Left ventricle myocardium superior (tissue), 1 donor: ENCODE measurements around the gene AUH. TPM values are rescaled to one million over a fixed set of nuclear protein-coding genes. Genes with fewer than 3 reads are reported as not detected.
"Not testable (repeated sequence)": the region's sequence is repeated elsewhere in the genome, so short reads cannot be mapped to it uniquely, and the experiment has no call there.

Experiments used
- ATAC-seq: fragments of 200-7000 bp; cut with Tn5 transposase; one replicate; pipeline ENCODE4 v1.9.1; 2020; ENCODE audit warnings: mild to moderate bottlenecking, moderate library complexity
- DNase-seq: peaks from one replicate; pipeline ENCODE4 v3.0.0-alpha.2; 2020
- intact Hi-C: fragments of 100-400 bp; cut with micrococcal nuclease; formaldehyde crosslinking; loops from one replicate; pipeline ENCODE4 v1.11.0; 2022
- total RNA-seq: library from RNA; stranded (reverse); fragmentation: NEBNext Ultra II Directional; extraction: Animal tissue kit (Norgen Biotek cat#: 25700); gene quantifications from one replicate; pipeline ENCODE4 v1.2.1, GENCODE V29; 2021
- donor health status: DM: no; HTN: yes; CAD: no; lungs with severe emphysema.

The AUH gene
- total RNA-seq, 1 donor from 2014 or later: 44.1 TPM

DNA sequence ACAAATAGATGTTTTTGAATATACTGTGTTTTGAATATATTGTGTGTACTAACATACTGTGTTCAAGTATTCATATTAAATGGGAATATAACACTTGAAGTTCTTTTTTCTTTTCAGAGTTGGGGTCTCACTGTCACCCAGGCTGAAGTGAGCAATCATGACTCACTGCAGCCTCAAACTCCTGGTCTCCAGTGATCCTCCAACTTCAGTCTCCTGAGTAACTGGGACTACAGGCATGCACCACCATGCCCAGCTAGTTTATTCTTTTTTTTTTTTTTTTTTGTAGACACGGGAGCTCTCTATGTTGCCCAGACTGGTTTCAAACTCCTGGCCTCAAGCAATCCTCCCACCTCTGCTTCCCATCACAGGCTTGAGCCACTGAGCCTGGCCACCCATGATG, 23.2 kb upstream of the AUH start:
- no peak for DNase-seq
- no peak for ATAC-seq
- intact Hi-C loops: no loop called here

DNA sequence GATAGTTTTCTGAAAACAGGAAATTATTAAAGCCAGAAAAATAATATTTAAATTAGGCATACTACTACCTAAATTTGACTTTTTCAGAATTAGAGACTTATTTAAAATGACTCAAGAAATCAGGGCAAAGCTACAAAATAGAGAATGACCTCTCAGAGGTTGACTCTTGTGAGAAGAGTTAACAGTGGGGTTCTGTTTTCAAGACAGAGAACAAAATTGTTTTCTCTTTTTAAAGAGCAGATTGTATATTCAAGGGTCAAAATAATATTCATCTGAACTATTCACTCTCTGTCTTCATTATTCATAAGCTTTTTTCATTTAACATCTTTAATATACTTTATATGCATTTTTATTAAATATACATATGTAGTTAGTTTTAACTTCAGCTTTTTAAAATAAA, 21.9 kb upstream of the AUH start:
- intact Hi-C loops: no loop called here
- ATAC-seq (no peak), DNase-seq (no peak)

DNA sequence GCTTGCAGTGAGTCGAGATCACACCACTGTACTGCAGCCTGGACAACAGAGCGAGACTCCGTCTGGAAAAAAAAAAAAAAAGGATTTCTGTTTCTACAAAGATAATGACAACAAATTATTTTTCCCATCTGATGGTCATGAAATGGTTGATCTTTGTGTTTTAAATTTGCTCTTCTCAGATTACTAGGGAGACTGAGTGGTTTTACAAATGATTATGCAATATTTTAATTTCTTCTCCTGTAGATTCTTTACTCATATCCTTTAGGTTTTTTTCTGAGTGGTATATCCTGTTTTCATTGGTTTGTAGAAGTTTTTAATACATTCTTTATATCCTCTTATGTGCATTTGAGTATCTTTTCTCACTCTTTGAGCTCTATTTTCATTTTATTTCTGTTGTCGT, 20.6 kb upstream of the AUH start:
- DNase-seq: no peak
- intact Hi-C loops: no loop called here
- ATAC-seq: no peak

DNA sequence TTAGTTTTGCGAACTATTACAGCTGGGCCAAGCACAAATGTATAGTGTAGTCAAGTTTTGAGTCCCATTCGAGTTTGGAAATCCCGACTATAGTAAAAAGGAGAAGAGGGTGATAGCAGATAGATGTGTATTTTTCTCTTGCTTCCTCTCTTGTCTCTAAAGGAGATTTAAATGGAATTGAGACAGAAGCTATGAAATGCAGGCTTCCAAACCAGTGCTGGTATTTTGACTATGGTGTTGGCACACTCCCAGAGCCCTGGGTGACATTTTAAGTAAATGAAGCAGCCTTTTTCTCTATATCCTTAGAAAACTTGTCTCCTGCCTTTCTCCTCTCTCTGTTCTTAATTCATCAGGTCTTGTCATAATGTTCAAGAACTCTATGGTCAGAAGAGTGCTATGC, 17.7 kb upstream of the AUH start:
- ATAC-seq: no peak
- intact Hi-C loops: no loop called here

DNA sequence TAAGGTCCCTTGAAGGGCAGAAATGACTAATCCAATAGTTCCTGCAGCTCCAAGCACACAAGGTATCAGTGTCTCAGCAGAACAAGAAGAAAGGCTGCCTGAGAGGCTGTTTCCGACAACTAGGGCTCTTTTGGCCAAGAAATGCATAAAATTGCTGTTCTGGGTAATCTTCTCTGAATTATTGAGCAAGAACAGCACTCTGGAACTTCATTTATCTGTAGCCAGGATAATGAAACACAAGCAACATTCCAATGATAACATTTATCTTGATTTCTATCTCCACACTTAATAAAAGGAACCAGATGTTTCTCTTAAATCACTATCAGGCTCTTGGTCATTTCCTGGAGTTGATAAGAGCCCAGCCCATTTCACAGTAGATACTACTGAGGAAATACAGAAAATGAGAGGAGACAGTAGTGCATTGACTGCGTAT, 17.0 kb upstream of the AUH start:
- intact Hi-C loops: no loop called here
- no peak for DNase-seq
- no peak for ATAC-seq

More for the DNA sequence above, 17.7 kb upstream of the AUH start:
- DNase-seq: no peak

DNA sequence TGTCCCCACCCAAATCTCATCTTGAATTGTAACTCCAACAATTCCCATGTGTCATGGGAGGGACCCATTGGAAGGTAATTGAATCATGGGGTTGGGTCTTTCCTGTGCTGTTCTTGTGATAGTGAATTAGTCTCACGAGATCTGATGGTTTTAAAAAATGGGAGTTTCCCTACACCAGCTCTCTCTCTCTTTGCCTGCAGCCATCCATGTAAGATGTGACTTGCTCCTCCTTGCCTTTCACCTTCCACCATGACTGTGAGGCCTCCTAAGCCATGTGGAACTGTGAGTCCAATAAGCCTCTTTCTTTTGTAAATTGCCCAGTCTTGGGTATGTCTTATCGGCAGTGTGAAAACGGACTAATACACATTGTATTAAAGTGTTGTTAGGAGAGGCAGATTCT, 16.3 kb upstream of the AUH start:
- intact Hi-C loops, ATAC-seq, DNase-seq: not testable (repeated sequence)

DNA sequence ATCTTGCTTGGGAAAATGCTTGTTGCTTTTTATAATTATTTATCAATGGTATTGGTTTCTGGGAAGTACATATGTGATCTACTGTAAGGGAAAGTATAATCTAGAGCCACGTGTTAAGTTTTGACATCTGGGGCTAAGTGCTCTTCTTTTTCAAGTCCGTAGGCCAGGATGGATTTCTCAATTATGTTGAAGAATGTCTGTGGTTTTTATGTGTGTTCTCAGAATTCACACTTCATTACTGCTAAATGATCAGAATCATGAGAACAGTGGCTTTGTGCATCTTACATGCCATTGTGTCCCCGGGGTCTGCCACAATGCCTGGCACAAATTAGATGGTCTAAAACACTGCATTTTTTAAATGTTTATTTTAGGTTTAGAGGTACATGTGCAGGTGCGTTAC, 14.5 kb upstream of the AUH start:
- ATAC-seq (no peak), DNase-seq (no peak)
- intact Hi-C loops: no loop called here

DNA sequence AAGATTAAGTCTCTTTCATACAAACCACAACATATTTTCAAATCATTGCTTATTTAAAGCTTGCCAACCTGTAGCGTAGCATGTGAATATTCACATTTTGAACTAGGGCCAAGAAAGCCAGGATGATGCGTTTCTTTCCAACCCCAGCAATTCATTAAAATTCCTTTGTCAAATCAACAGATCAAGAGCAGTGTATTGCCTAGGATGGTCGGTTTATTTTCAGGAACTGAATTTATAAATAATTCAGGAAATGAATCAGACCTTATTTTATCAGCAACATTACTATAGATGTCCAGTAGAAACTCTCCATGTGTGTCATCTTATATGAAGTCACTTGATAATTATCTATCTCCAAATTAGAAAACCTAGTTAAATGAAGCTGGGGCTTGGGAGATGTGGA, 13.2 kb upstream of the AUH start:
- intact Hi-C loops: no loop called here
- DNase-seq: no peak
- ATAC-seq: no peak

DNA sequence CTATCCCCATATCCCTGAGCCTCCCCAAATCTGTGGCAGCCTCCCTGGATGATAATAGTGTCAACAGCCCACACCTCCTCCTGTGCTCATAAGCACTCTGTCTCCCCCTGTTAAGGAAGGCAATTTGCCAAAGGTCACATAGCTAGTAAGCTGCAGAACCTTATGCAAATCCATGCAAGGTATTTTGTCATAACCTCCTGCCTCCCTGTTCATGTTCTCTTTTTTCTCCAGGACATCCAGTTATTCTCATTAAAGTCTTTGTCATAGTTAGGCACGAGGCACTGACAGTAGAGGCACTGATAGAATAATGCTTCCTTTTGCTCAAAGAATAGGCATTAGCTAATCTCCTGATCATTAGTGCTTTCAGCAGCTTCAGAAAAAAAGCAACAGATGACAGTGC, 10.2 kb upstream of the AUH start:
- no peak for DNase-seq
- ATAC-seq: no peak
- intact Hi-C loops: no loop called here

DNA sequence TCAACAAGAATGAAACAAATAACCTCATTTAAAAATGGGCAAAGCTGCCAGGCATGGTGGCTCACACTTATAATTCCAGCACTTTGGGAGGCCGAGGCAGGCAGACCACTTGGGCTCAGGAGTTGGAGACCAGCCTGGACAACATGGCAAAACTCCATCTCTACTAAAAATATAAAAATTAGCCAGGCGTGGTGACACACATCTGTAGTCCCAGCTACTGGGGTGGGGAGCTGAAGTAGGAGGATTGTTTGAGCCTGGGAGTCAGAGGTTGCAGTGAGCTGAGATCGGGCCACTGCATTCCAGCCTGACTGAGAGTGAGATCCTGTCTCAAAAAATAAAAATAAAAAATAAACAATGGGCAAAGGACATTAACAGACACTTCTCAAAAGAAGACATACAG, 8.3 kb upstream of the AUH start:
- DNase-seq, intact Hi-C loops, ATAC-seq: not testable (repeated sequence)

DNA sequence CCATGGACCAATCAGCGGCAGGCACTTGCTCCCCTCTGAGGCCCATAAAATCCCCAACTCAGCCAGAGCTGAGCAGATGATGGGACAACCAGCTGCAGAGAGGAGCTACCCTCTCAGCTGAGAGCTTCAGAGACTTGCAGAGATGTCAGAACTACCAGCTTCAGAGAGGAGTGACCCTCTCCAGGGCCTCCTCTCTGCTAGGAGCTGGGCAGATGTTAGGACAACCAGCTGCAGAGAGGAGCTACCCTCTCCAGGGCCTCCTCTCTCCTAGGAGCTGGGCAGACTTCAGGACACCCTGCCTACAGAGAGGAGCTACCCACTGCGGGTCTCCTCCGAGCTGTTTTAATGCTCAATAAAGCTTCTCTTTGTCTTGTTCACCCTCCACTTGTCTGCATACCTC, 3.0 kb upstream of the AUH start:
- ATAC-seq (no peak), DNase-seq (no peak)
- intact Hi-C loops: loop anchor here (5.0 kb wide), 1 partner anchor 58 kb away; the partner anchor contains the start of gene NFIL3

DNA sequence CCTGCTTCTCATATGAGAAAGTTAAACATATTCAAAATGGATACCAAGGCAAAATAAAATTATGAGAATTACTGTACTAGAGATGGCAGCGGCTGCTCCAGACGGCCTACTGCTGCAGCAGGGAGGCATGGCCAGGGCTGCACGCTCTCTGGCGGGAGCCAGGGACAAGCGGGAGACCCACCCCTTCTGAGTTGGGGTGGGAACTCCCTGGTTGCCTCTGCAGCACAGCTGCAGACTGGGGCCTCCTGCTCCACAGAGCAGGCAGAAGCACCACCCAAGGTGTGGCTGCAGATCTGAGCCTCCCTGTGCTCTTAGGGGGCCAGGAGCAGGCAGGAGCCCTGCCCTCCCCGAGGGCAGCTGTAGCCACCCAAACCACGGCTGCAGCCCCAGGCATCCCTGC, 2.3 kb upstream of the AUH start:
- DNase-seq (no peak), ATAC-seq (no peak)
- intact Hi-C loops: loop anchor here (5.0 kb wide), 1 partner anchor 58 kb away; the partner anchor contains the start of gene NFIL3

DNA sequence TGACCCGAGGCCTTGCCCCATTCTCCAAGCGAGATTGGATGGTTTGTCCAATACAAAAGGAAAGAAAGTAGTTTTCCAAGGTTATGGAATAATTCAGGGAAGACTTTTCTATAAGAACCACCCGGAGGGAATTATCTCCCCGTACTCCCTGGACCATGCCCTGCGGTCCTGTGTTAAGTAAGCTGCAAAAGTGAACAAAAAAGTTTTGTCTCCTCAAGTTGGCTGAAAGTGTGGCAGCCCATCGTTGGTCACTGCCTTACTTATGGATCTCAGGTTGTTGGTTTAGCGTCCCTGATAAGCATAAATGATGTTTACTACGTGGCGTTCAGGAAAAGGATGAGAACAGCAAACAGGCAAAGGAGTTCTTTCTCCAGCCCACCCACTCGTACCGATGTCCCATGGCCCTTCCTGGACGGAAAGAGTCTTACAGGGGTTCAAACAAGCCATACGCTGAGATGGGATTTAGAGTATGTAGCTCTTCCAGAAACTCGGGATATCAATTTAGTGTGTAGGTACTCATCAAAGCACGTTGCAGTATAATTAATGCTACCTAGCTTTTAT, 413 bp upstream of the AUH start:
- intact Hi-C loops: loop anchor here (5.0 kb wide), 1 partner anchor 60 kb away; the partner anchor contains the start of gene NFIL3
- ATAC-seq: no peak
- DNase-seq: no peak

DNA sequence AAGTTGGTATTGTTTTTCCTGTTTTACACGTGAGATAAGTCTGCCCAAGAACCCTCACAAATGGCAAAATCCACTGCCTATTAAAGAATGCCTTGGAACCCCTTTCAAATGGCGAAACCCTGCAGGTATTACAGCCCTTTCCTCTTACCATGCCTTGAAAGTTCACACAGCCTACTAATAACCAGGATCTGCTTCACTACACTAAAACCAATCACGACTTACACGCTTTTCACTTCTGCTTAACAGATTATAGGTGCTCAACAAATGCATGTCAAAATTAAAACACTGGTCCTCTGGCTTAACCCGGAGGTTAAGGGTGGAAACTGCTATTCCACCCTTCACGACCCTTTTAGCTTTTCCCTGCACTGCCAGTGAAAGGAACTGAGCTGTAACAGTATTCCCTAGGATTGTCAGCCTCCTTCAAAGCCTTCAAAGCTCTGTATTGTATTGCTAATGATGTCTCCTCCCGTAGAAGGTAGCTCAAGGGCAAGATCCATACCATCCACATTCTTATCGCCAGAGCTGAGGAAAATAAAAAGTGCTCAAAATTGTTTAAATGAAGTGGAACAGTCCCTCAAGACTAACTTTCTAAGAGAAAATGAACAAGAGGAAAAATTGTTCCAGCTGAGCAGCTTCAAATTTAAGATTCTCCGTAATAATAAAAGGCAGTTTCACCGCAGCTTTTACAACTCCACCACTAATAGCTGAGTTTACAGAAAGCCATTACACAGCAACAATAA, 997 bp downstream of the AUH start:
- peak; percentile 17 for ATAC-seq
- no peak for DNase-seq
- intact Hi-C loops: loop anchor here (5.0 kb wide), 1 partner anchor 62 kb away; the partner anchor contains the start of gene NFIL3

DNA sequence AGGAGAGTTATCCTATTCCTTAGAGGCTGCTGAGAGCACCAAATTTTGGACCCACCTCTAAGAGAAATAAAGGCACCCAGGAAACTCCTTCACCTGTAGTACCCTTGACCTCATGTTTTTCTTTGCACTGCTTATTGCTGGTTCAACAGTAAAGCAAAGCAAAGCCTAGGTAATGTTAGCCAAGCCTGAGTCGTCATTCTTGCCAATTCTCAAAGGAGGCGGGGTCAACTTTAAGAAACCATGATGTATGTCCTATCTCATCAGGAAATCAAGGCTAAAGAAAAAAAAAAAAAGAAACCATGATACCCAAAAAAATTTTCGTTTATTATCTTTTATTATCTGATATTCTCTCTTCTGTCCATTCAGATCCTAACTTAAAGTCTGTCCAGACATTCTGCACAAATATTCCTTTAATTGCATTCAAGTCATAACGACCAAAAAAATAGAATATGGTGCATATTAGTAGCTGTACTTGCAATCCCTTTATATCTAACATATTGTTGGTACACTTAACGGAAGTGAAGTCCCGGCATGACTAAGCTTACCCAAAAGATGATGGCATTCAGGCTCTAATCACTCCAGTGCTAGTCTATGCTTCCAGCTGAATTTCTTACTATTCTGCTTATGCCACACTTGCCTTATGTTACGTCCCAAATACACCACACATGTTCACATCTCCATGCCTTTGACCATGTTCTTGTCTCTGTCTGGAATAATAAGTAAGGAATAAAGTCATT, 1.8 kb downstream of the AUH start:
- ATAC-seq (no peak), DNase-seq (no peak)
- intact Hi-C loops: loop anchor here (5.0 kb wide), 1 partner anchor 62 kb away; the partner anchor contains the start of gene NFIL3

DNA sequence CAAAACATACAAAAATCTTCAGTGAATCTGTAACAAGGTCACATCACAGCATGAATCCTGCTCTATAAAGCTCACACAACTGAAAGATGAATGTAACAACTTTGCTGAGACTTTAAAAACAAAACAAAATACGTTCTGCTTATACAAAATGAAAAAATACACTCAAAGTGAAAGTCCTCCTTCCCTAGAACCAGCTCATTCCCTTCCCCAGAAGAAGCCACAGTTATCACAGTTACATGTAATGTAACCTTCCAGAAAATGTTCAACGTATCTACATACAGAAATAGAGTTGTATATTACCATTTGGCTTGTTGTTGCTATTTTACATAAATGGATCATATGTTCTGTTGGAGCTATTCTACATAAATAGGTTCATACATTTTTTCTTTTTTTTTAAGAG, 2.6 kb downstream of the AUH start:
- intact Hi-C loops: no loop called here

DNA sequence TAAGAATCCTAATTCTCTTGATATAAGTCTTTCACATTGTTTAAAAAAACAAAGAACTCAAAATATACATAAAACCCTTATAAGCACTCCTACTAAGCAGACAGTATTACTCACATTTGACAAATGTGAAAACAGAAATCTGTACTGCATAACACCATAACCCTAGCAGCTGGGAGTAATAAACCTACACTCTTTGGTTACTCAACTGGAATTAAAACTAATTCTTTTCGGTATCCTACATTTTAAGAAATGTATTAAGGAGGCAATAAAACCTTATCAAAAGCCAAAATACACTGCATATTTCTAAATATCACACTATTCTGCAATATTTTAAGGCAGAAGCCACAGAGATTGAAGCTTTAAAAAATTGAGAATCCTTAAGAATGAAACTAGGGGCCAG, 6.8 kb downstream of the AUH start:
- intact Hi-C loops: no loop called here
- no peak for DNase-seq
- no peak for ATAC-seq

More for the DNA sequence above, 2.6 kb downstream of the AUH start:
- DNase-seq (no peak), ATAC-seq (no peak)

DNA sequence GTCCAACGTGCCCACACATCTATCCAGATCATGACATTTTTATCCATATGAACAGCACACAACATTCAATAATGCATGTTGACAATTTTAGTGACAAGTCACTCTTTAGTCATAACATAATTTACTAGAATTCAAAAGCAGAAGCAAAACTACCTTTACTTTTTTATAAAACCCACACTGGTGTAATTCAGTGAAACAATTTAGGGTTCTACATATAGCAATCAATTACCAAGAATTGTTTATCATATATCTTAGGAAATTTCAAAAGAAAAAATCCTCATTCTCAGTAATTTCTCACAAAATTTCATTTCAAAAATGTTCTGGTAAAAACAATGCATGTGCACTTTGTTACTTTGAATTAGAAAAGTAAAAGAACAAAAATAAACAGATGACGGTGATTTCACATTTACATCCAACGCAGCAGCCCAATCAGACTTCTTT, 12.6 kb downstream of the AUH start:
- ATAC-seq: no peak
- DNase-seq: no peak
- intact Hi-C loops: no loop called here

DNA sequence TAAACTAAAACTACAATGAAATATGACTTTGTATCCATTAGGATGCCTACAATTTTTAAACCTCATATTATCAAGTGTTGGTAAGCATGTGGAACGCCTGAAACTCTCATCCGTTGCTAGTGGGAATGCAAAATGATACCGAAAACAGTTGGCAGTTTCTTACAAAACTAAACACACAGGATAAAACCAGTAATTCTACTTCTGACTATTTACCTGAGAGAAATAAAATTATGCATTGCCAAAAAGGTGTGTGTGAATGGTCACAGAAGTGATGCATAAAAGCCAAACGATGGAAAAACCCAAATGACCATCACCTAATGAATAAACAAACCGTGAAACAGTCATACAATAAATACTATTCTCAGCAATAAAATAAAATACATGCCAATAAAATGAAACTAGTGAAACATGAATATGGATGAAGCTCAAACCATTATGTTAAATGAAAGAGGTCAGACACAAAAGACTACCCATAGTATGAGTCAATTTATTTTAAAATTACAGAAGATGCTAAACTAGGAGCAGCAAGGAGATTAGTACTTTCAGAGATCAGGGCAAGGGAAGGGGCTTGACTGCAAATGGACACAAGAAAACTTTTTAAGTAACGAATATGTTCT, 13.4 kb downstream of the AUH start:
- no peak for DNase-seq
- ATAC-seq: no peak
- intact Hi-C loops: no loop called here

DNA sequence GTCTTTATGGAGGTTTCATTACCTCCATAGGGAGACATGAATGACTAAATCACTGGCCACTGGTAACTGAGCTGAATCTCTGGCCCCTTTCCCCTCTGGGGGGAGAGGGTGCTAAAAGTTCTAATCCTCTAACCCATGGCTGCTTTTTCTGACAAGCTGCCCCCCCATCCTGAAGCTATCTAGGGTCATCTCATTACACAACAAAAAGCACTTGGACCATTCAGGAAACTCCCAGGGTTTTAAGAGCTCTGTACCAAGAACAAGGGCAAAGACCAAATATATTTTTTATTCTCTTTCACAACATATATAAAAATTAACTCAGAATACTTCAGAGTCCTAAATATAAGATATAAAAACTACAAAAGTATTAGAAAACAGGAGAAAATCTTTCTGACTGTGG, 14.3 kb downstream of the AUH start:
- intact Hi-C loops: no loop called here
- DNase-seq (no peak), ATAC-seq (no peak)
